K562 (cell line): ENCODE data around the gene CYB5R4. TPM values are rescaled to one million over a fixed set of nuclear protein-coding genes. Genes with fewer than 3 reads are reported as not detected.

ENCODE experiments used
- ATAC-seq: fragments of 200-7000 bp; cut with Tn5 transposase; 3 replicates; pipeline ENCODE4 v1.9.1; 2020; ENCODE audit warnings: moderate library complexity
- BruUV-seq: library from RNA; stranded (reverse); fragments of 400-500 nt; replicated peaks from 2 replicates; lab custom pipeline; 2021; lab: Mats Ljungman, UMichigan
- CTCF ChIA-PET: fragments of 300-600 bp; formaldehyde crosslinking; extraction: SDS; loops from one replicate; lab custom pipeline; 2021; ENCODE audit warnings: low intra/inter-chr PET ratio; lab: Yijun Ruan, JAX
- POLR2A ChIA-PET: fragments of 300-600, 350-650 bp; sonication (Branson Sonifier 250); formaldehyde crosslinking; extraction: SDS; loops from one replicate; lab custom pipeline; 2021; ENCODE audit warnings: antibody characterized with exemption, inconsistent platforms; lab: Yijun Ruan, JAX
- DNase-seq, 4 experiments: peaks; one replicate each; pipeline versions ENCODE4 v3.0.0 to v3.0.0-alpha.2; 2011 to 2018; ENCODE audit warnings: low spot score in 3 of 4, mixed read lengths in 3 of 4; ENCODE audit errors: extremely low read depth in 1 of 4
- FAIRE-seq: peaks from 2 replicates; lab custom pipeline; 2011; peaks lifted over from hg19 to GRCh38; lab: Jason Lieb, UNC
- H2AFZ ChIP-seq: 2 replicates; pipeline ENCODE4 v1.6.0; 2011; ENCODE audit warnings: low read depth, low read length, control low read depth, inconsistent platforms
- H3K27ac ChIP-seq: fragments of 200-600 bp; 3 replicates; pipeline ENCODE4 v1.8.0; 2011; ENCODE audit warnings: low read depth, mild to moderate bottlenecking, control low read depth, inconsistent platforms, low read length, moderate library complexity, mixed read lengths; ENCODE audit errors: extremely low read depth
- H3K27me3 ChIP-seq, 2 experiments: fragments of 300-600 bp in 1 of 2; 2 replicates in 1 of 2; 3 replicates in 1 of 2; pipeline versions ENCODE4 v1.6.0 to v1.8.0; 2011; ENCODE audit warnings: inconsistent platforms in 2 of 2, low read length in 2 of 2, mild to moderate bottlenecking in 1 of 2, mixed read lengths in 1 of 2, moderate library complexity in 1 of 2; ENCODE audit not compliant: control insufficient read depth in 2 of 2, insufficient read depth in 2 of 2
- H3K36me3 ChIP-seq: fragments of 300-600 bp; 3 replicates; pipeline ENCODE4 v1.8.0; 2011; ENCODE audit warnings: mild to moderate bottlenecking, low read length, inconsistent platforms; ENCODE audit not compliant: control insufficient read depth, insufficient read depth
- H3K4me1 ChIP-seq, 2 experiments: fragments of 200-600 bp in 1 of 2; replicated peaks in 1 of 2; 2 replicates in 1 of 2; 3 replicates in 1 of 2; pipeline versions ENCODE4 v1.5.1 to v1.8.0; 2011; ENCODE audit warnings: inconsistent platforms in 2 of 2, low read length in 2 of 2, mild to moderate bottlenecking in 1 of 2, mixed read lengths in 1 of 2, moderate library complexity in 1 of 2; ENCODE audit not compliant: control insufficient read depth in 2 of 2, insufficient read depth in 2 of 2
- H3K4me2 ChIP-seq: 2 replicates; pipeline ENCODE4 v1.6.1; 2011; ENCODE audit warnings: low read length, control low read depth, inconsistent platforms, mixed read lengths; ENCODE audit not compliant: insufficient read depth
- H3K4me3 ChIP-seq: fragments of 200-600 bp; sonication (generic), shearing (Covaris generic); 2 replicates; pipeline ENCODE4 v1.5.1; 2016; ENCODE audit warnings: control low read depth, inconsistent platforms
- H3K79me2 ChIP-seq: fragments of 200-600 bp; 3 replicates; pipeline ENCODE4 v1.8.0; 2011; ENCODE audit warnings: low read length, inconsistent platforms; ENCODE audit not compliant: control insufficient read depth, insufficient read depth
- H3K9ac ChIP-seq, 2 experiments: 2 replicates each; pipeline versions ENCODE4 v1.6.0 to v1.6.1; 2011; ENCODE audit warnings: low read depth in 2 of 2, low read length in 2 of 2, control low read depth in 1 of 2, inconsistent platforms in 1 of 2, mild to moderate bottlenecking in 1 of 2, mixed read lengths in 1 of 2; ENCODE audit not compliant: insufficient read depth in 1 of 2
- H3K9me1 ChIP-seq: one replicate; pipeline ENCODE4 v1.6.0; 2011; ENCODE audit warnings: inconsistent platforms, mild to moderate bottlenecking, low read length, moderate library complexity; ENCODE audit not compliant: control insufficient read depth, insufficient read depth
- H3K9me3 ChIP-seq: replicated peaks from 2 replicates; pipeline ENCODE4 v1.5.1; 2011; ENCODE audit warnings: low read depth, low read length, inconsistent platforms; ENCODE audit not compliant: control insufficient read depth, insufficient read depth
- H4K20me1 ChIP-seq: replicated peaks from 2 replicates; pipeline ENCODE4 v1.6.1; 2011; ENCODE audit warnings: low read length, inconsistent platforms, mixed read lengths; ENCODE audit not compliant: control insufficient read depth, insufficient read depth
- CHAMP1 ChIP-seq: fragments of 450-650 bp; IDR thresholded peaks from 2 replicates; pipeline ENCODE4 v1.6.1; 2016; ENCODE audit warnings: mild to moderate bottlenecking
- EHMT2 ChIP-seq: fragments of 450-650 bp; IDR thresholded peaks from 2 replicates; pipeline ENCODE4 v1.6.1; 2018; ENCODE audit warnings: antibody characterized with exemption
- FOXJ2 ChIP-seq: fragments of 200-800 bp; sonication (Bioruptor generic); IDR thresholded peaks from 2 replicates; pipeline ENCODE4 v1.6.1; 2016; ENCODE audit warnings: missing genetic modification characterization, missing compliant biosample characterization
- NR0B1 ChIP-seq: fragments of 450-650 bp; IDR thresholded peaks from one replicate; pipeline ENCODE4 v1.6.1; 2018; ENCODE audit warnings: mild to moderate bottlenecking, moderate library complexity; ENCODE audit not compliant: partially characterized antibody
- NRF1 ChIP-seq, 2 experiments: fragments of 450-650 bp; IDR thresholded peaks in 1 of 2; conservative IDR thresholded peaks in 1 of 2; 2 replicates each; pipeline ENCODE4 v1.6.1; 2014; ENCODE audit warnings: mild to moderate bottlenecking in 2 of 2
- RBFOX2 ChIP-seq: fragments of 200-400 bp; formaldehyde crosslinking; IDR thresholded peaks from 2 replicates; pipeline ENCODE4 v1.6.1; 2017; ENCODE audit warnings: low read depth, mild to moderate bottlenecking, low read length, moderate library complexity
- USF2 ChIP-seq: sonication (generic); formaldehyde crosslinking; IDR thresholded peaks from 2 replicates; pipeline ENCODE4 v1.5.0; 2020; ENCODE audit warnings: missing genetic modification reagents
- XRCC5 ChIP-seq: fragments of 200-400 bp; formaldehyde crosslinking; IDR thresholded peaks from 2 replicates; pipeline ENCODE4 v1.6.1; 2017; ENCODE audit warnings: low read depth, mild to moderate bottlenecking, low read length
- ZHX1 ChIP-seq: fragments of 150-350 bp; conservative IDR thresholded peaks from 2 replicates; pipeline ENCODE4 v1.6.1; 2014; ENCODE audit warnings: low read length
- ZNF217 ChIP-seq: sonication (generic); formaldehyde crosslinking; IDR thresholded peaks from 2 replicates; pipeline ENCODE4 v1.8.0; 2022; ENCODE audit warnings: mild to moderate bottlenecking, missing genetic modification reagents
- WGBS: fragments of 100-300 bp; shearing (Covaris generic); methylation state at CpG from one replicate; pipeline ENCODE4 v1.1.6; 2016; ENCODE audit warnings: low coverage, mixed read lengths; ENCODE audit not compliant: insufficient coverage; ENCODE audit errors: missing lambda C conversion rate; 5-methylcytosine and 5-hydroxymethylcytosine counted together
- in situ Hi-C: fragments of 300-500 bp; cut with MboI; formaldehyde crosslinking; loops from 4 replicates; pipeline ENCODE4 v1.15.0; 2018; ENCODE audit warnings: inconsistent platforms, mixed read lengths
- intact Hi-C: fragments of 100-400 bp; cut with micrococcal nuclease; formaldehyde crosslinking; loops from 2 replicates; pipeline ENCODE4 v1.14.2; 2022
- polyA plus RNA-seq, 8 experiments: library from polyadenylated mRNA; depleted of rRNA in 4 of 8; stranded (reverse) in 5 of 8; unstranded in 3 of 8; fragments of >200 nt; fragmentation: Nextera tagmentation in 2 of 8; fragmentation: Illumina TruSeq in 1 of 8; extraction: Ambion mirVana in 2 of 8; extraction: Trizol in 1 of 8; gene quantifications; 2 replicates each; pipeline versions ENCODE4 v1.2.1 to v1.2.3, GENCODE V29; 2011 to 2014; ENCODE audit warnings: inconsistent platforms in 1 of 8, missing spikeins in 1 of 8
- total RNA-seq, 7 experiments: library from RNA; depleted of rRNA in 6 of 7; stranded (reverse); fragments of >200 nt in 6 of 7; fragmentation: Illumina TruSeq in 2 of 7; extraction: Trizol in 2 of 7; gene quantifications; 2 replicates each; pipeline versions ENCODE4 v1.2.1 to v1.2.3, GENCODE V29; 2011 to 2021; ENCODE audit warnings: low replicate concordance in 1 of 7
- TF ChIP-seq, protein P1 (sequence below): sonication (generic); formaldehyde crosslinking; IDR thresholded peaks from 2 replicates; pipeline ENCODE4 v1.8.0; 2022; ENCODE audit warnings: missing genetic modification reagents, mild to moderate bottlenecking, borderline replicate concordance
- TF ChIP-seq, protein P2 (sequence below): sonication (generic); formaldehyde crosslinking; IDR thresholded peaks from 2 replicates; pipeline ENCODE4 v1.8.1; 2023; ENCODE audit warnings: mild to moderate bottlenecking, missing genetic modification reagents

The CYB5R4 gene
- total and polyA plus RNA-seq, 9 of the 15 experiments (the other 6 are each of a cell fraction or from before 2014, with no cell fraction given) = 5.9 to 23.1 (median 19.0) TPM

DNA sequence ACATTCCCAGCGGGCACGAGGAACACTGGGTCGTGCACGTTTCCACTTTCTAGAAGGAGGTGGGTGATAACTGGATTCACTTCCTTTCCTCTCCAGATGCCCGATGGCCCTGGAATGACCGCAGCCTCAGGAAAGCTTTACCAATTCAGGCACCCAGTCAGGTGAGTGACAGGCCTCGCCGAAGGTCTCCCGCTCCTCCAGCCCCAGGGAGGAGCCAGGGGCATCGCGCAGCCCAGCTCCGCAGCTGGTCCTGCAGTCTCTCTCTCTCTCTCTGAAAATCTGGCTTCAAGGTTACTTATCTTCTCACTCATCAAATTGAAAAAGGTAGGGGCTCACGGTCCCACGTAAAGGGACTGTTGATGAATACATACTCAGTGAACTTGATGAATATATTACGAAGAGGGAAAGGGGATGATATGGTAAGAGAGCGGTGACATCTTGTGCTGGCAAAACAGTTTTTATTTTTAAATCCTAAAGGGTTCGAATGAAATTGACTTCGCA is 5.4 kb upstream of the CYB5R4 start:
- Histone ChIP-seq H3K79me2 (no peaks in the 10 kb centered on the region), H3K4me3 (no peak overlapping the region), H3K27ac (no peak overlapping the region), H4K20me1 (no peaks in the 10 kb centered on the region), H3K4me1 (peaks cover 2 to 12% of the 10 kb centered on the region in 2 experiments; a peak in 1 of 5 replicates), H3K4me2 (no peak overlapping the region), H3K27me3 (peaks cover 16 to 25% of the 10 kb centered on the region in 2 experiments), H3K9me3 (no peaks in the 10 kb centered on the region), H3K9me1 (no peaks in the 10 kb centered on the region), H3K9ac (no peak overlapping the region), H2AFZ (no peak overlapping the region), H3K36me3 (no peaks in the 10 kb centered on the region)
- no TSS peak for BruUV-seq
- FAIRE-seq (no peak), DNase-seq (no peak), ATAC-seq (no peak; the same call in 2 of the 3 replicates)
- CTCF ChIA-PET = no interaction called here
- intact Hi-C loops (no loop called here), in situ Hi-C loops (no loop called here)
- POLR2A ChIA-PET = interaction anchor here (0.6 kb wide), 1 partner anchor 339 kb away, joined by 3 read pairs; no protein-coding TSS in a partner anchor
- WGBS = 2% methylated on average over 17 of the region's 18 CpGs
- TF ChIP-seq ZHX1 (no peak), USF2 (CRISPR knock-in tag) (no peak), NR0B1 (no peak), EHMT2 (no peak), CHAMP1 (no peak), NRF1 (conservative IDR thresholded peaks at IDR 0.05 in 1 of 2, IDR thresholded peaks at IDR 0.05 in 1 of 2) (no peak), RBFOX2 (no peak), ZNF217 (CRISPR knock-in tag) (no peak), FOXJ2 (tag) (no peak), XRCC5 (no peak)
- TF ChIP-seq, protein P1, sequence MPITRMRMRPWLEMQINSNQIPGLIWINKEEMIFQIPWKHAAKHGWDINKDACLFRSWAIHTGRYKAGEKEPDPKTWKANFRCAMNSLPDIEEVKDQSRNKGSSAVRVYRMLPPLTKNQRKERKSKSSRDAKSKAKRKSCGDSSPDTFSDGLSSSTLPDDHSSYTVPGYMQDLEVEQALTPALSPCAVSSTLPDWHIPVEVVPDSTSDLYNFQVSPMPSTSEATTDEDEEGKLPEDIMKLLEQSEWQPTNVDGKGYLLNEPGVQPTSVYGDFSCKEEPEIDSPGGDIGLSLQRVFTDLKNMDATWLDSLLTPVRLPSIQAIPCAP (CRISPR knock-in tag) = no peak
- TF ChIP-seq, protein P2, sequence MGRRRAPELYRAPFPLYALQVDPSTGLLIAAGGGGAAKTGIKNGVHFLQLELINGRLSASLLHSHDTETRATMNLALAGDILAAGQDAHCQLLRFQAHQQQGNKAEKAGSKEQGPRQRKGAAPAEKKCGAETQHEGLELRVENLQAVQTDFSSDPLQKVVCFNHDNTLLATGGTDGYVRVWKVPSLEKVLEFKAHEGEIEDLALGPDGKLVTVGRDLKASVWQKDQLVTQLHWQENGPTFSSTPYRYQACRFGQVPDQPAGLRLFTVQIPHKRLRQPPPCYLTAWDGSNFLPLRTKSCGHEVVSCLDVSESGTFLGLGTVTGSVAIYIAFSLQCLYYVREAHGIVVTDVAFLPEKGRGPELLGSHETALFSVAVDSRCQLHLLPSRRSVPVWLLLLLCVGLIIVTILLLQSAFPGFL (CRISPR knock-in tag) = no peak
